ENCODE data around the gene AQP12A.
"Not testable (repeated sequence)": the region's sequence is repeated elsewhere in the genome, so short reads cannot be mapped to it uniquely, and the experiment has no call there.

Gene AQP12A, protein sequence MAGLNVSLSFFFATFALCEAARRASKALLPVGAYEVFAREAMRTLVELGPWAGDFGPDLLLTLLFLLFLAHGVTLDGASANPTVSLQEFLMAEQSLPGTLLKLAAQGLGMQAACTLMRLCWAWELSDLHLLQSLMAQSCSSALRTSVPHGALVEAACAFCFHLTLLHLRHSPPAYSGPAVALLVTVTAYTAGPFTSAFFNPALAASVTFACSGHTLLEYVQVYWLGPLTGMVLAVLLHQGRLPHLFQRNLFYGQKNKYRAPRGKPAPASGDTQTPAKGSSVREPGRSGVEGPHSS

GRCh38 chr2:240691631-240692420, at the start of gene AQP12A:
Gene AQP12A, plus strand, starts transcription at chr2:240691866. Its CDS starts 48 bp downstream, at chr2:240691914.
- DNase-seq, result not testable (repeated sequence)

- no peak for DNase-seq
Observed at GRCh38 chr2:240642061-240642805, 49.4 kb upstream of the AQP12A start.

DNA sequence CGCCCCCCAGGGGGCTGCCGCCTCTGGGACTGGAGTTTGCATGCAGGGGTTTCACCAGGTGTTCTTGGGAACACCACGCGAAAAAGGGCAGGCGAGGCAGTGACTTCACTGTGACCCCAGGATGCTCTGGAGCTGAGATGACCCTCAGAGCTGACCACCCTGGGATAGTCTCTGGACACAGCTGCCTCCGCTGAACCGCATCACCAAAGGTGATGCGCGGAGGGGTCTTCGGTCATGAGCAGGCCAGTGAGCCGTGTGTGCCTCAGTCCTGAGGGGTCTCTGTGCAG, 48.9 kb upstream of the AQP12A start:
- DNase-seq, result no peak

- no peak for DNase-seq
Observed at GRCh38 chr2:240643093-240643810, 48.4 kb upstream of the AQP12A start.

- no peak for DNase-seq
Observed at GRCh38 chr2:240643811-240644150, 47.9 kb upstream of the AQP12A start.

- DNase-seq, result no peak
Observed at GRCh38 chr2:240644171-240644651, 47.5 kb upstream of the AQP12A start.

DNA sequence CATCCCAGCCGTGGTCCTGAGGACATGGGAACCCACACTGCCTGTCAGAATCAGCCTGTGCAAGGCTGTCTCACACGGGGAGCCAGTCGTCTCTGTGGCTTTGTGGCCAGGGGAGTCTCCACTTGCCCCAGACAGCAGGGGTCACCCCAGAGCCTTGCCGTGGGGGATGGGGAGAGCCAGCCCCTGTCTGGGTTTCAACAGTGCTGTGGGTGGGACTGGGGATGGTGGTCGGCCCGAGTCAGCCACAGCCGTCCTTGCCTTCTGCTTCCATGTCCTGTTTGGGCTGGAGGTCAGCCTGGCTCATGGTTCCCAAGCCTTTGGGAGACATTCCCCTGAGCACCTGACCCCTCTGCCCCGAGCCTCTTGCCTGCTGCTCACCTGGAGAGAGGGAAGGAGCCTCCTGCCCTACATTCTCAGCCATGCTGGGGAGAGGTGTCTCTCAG, 46.8 kb upstream of the AQP12A start:
- no peak for DNase-seq

- no peak for DNase-seq
Observed at GRCh38 chr2:240645346-240645745, 46.3 kb upstream of the AQP12A start.

- DNase-seq, result no peak
Observed at GRCh38 chr2:240645801-240646175, 45.9 kb upstream of the AQP12A start.

- no peak for DNase-seq
Observed at GRCh38 chr2:240646176-240646899, 45.3 kb upstream of the AQP12A start.

DNA sequence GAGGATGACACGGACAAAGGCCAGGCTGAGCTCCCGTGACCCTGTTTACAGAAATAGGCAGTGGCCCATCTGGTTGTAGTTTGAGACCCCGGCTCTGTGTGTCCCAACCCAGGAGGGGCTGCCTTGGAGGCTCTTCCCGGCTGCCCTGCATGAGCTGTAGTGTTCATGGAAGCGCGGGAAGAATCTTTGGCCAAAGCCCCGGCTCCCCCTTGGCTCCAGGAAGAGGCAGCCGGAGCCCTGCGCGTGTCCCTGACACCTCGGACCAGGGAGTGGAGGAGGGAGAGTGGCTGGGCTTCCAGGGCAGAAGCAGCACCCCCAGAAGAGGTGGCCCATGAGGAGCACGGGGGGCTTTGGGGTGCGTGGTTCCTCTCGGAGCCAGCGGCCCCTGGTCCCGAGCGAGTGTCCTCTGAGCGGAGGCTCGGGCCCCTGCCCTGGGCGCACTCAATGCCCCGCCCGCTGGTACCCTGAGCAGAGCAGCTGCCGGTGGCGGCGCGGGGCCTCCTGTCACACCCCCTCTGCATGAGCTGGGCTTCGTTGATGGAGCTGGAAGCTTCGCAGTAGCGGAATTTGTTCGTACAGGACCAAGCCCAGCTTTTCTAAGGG, 44.7 kb upstream of the AQP12A start:
- DNase-seq, result no peak

DNA sequence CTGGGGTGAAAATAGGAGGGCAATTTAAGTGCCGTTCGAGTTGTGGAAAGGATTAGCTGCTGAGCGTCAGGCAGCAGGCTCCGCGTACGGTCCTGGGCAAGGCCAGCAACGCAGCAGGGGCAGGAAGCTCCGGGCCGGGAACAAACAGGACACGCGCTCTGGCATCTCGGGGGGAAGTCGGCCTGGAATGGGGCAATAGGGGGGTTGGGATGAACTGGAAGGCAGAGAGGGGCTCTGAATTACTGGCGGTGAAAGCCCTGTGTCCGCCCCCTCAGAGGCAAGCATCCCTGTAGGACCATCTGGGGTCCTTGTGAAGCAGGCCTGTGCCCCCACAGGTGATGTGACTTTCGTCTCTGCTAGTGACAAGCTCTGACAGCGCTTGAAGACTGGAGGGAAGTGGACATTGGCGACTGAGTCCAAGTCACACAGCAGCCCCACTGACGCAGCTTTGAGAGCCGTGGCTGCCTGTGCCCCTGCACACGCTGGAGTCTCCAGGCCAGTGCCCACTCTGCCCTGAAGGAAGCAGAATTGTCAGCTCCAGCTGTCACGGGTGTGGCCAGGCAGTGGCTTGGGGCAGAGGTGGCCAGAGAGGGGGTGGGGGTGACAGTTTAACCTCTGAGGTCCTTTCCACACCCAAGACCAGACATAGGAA, 44.0 kb upstream of the AQP12A start:
- no peak for DNase-seq

- no peak for DNase-seq
Observed at GRCh38 chr2:240648155-240648649, 43.5 kb upstream of the AQP12A start.

DNA sequence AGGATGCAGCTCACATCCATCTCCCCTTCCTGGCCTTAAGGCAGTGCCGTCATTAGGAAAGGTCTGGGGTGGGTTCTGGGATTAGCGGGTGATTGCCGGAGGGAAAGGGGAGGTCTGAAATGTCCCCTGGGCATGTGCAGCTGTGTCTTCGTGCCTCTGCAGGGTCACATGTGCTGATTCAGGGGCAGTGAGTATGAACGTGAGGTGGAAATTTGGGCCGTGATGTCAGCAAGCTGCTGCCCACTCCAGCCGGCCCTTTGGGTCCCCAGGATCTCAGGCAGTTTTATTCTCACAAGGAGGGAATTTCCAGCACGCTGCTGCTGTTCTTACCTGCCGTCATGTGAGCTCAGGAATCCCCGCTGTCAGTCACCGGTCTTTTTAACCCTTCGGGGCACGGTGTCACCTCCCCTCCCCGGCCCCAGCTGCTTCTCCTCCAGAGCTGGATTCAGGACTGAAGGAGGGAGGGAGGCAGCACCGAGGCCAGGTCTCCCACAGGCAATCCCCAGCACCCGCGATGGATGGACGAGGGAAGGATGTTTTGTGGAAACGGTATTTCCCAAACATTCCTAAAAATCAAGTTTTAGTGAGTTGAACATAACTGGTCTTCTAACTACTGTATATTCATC, 42.9 kb upstream of the AQP12A start:
- DNase-seq, result no peak

- no peak for DNase-seq
Observed at GRCh38 chr2:240649331-240649730, 42.3 kb upstream of the AQP12A start.

- DNase-seq, result no peak
Observed at GRCh38 chr2:240650254-240650965, 41.3 kb upstream of the AQP12A start.

DNA sequence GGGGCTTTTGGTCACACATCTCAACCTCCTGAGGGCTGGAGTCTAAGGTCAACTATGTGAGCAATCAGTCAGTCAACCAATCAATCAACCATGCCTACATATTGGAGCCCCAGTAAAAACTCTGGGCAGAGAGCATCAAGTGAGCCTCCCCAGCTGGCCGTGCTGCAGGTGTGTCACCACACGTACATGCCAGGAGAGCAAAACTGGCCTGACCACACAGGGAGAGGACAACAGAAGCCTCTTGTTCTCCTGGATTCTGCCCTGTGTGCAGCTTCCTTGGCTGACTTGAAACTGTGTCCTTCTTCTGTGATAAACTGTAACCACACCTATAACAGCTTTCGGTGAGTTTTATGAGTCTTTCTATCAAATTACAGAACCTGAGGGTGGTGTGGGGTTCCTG, 40.5 kb upstream of the AQP12A start:
- no peak for DNase-seq

DNA sequence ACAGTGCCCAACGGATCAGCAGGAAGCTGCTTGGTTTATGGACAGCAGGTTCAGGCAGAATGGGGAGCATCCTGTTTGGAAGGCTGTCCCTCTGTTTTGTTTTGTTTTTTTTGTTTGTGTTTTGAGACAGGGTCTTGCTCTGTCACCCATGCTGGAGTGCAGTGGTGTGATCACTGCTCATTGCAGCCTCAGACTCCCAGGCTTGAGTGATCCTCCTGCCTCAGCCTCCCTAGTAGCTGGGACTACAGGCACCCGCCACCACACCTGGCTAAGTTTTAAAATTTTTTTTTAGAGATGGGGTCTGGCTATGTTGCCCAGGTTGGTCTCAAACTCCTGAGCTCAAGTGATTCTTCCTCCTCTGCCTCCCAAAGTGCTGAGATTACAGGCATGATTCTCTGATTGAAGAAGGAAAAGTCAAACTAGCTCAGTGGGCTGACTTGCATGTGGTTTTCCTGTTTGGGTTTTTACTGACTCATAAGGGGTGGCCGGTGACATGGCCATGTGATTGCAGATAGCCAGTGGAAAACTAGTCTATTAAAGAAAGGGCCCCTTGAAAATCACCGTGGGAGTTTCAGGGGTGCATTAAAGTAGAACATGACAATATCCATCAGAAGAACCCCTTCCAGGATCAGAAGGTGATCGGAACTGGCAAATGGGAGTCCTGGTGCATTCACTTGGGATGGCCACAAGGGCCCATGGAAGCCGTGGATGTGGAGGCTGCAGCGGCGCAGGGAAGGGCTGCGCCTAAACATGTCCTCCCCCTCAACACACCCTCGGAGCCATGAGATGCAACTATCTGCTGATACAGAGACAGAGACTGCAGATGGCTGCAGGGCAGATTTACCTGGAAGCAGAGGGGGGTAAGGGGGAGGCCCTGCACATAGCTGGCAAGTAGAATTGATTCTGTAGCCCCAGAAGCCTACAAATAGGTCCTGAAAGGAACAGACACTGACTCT, 35.5 kb upstream of the AQP12A start:
- no peak for DNase-seq

GRCh38 chr2:240659883-240660282, 31.8 kb upstream of the AQP12A start:
- DNase-seq, result not testable (repeated sequence)
